H1 (cell line): Measurements from ENCODE around the gene CCDC192. TPM values are rescaled to one million over a fixed set of nuclear protein-coding genes. Genes with fewer than 3 reads are reported as not detected.

Experiments used
- CTCF ChIA-PET: fragments of 300-600 bp; sonication (Branson Sonifier 250); formaldehyde crosslinking; loops from one replicate; lab custom pipeline; 2021; ENCODE audit not compliant: partially characterized antibody; lab: Charles Lee
- POLR2A ChIA-PET: fragments of 300-600 bp; sonication (Branson Sonifier 250); formaldehyde crosslinking; loops from one replicate; lab custom pipeline; 2021; ENCODE audit warnings: inconsistent platforms; ENCODE audit not compliant: partially characterized antibody; lab: Charles Lee
- DNase-seq, 2 experiments: peaks; one replicate each; pipeline versions ENCODE4 v3.0.0 to v3.0.0-alpha.2; 2010 to 2022; ENCODE audit warnings: low spot score in 2 of 2, low read depth in 1 of 2, mixed read lengths in 1 of 2
- FAIRE-seq: peaks from 2 replicates; lab custom pipeline; 2011; peaks lifted over from hg19 to GRCh38; lab: Jason Lieb, UNC
- H2AFZ ChIP-seq: 2 replicates; pipeline ENCODE4 v1.8.1; 2012; ENCODE audit warnings: low read length, inconsistent platforms
- H2AK5ac ChIP-seq: 2 replicates; pipeline ENCODE4 v1.6.1; 2013; ENCODE audit warnings: low read depth, low read length
- H2BK120ac ChIP-seq: replicated peaks from 2 replicates; pipeline ENCODE3; 2013; ENCODE audit warnings: low read depth, low read length, inconsistent platforms
- H2BK12ac ChIP-seq: 2 replicates; pipeline ENCODE4 v1.6.1; 2013; ENCODE audit warnings: low read depth, low read length
- H2BK15ac ChIP-seq: 2 replicates; pipeline ENCODE4 v1.6.1; 2013; ENCODE audit warnings: low read length
- H2BK20ac ChIP-seq: 2 replicates; pipeline ENCODE4 v1.6.1; 2013; ENCODE audit warnings: low read length
- H2BK5ac ChIP-seq: 2 replicates; pipeline ENCODE4 v1.6.1; 2013; ENCODE audit warnings: low read depth, low read length
- H3K14ac ChIP-seq: 2 replicates; pipeline ENCODE4 v1.6.1; 2013; ENCODE audit warnings: inconsistent platforms; ENCODE audit not compliant: insufficient read length
- H3K18ac ChIP-seq: 2 replicates; pipeline ENCODE4 v1.6.1; 2013; ENCODE audit warnings: low read length; ENCODE audit errors: extremely low read depth
- H3K23ac ChIP-seq: 2 replicates; pipeline ENCODE4 v1.6.1; 2013; ENCODE audit warnings: inconsistent platforms; ENCODE audit not compliant: insufficient read length
- H3K23me2 ChIP-seq: 2 replicates; pipeline ENCODE4 v1.6.1; 2013; ENCODE audit warnings: low read depth, low read length
- H3K27ac ChIP-seq: 2 replicates; pipeline ENCODE4 v1.6.1; 2011; ENCODE audit warnings: low read depth, low read length, inconsistent platforms
- H3K27me3 ChIP-seq, 4 experiments: replicated peaks in 1 of 4; 1 replicate in 1 of 4; 2 replicates in 3 of 4; pipeline versions ENCODE4 v1.6.1 to v1.8.1; 2011 to 2013; ENCODE audit warnings: low read length in 3 of 4, mild to moderate bottlenecking in 3 of 4, inconsistent platforms in 2 of 4, mixed read lengths in 2 of 4, moderate library complexity in 1 of 4; ENCODE audit not compliant: control insufficient read depth in 3 of 4, insufficient read depth in 3 of 4; ENCODE audit errors: extremely low read depth in 1 of 4
- H3K36me3 ChIP-seq, 4 experiments: 2 replicates each; pipeline versions ENCODE4 v1.6.1 to v1.8.1; 2011 to 2013; ENCODE audit warnings: mild to moderate bottlenecking in 4 of 4, low read length in 3 of 4, moderate library complexity in 2 of 4, control low read depth in 1 of 4, inconsistent platforms in 1 of 4; ENCODE audit not compliant: insufficient read depth in 4 of 4, control insufficient read depth in 2 of 4
- H3K4ac ChIP-seq: replicated peaks from 2 replicates; pipeline ENCODE3; 2013; ENCODE audit warnings: low read length, low read depth, mixed read lengths, inconsistent platforms; ENCODE audit not compliant: insufficient read length
- H3K4me1 ChIP-seq, 4 experiments: replicated peaks in 1 of 4; 1 replicate in 1 of 4; 2 replicates in 3 of 4; pipeline versions ENCODE4 v1.6.1 to v1.8.1; 2011 to 2013; ENCODE audit warnings: low read length in 3 of 4, inconsistent platforms in 2 of 4, mixed read lengths in 1 of 4; ENCODE audit not compliant: insufficient read depth in 4 of 4, control insufficient read depth in 3 of 4
- H3K4me2 ChIP-seq, 2 experiments: 2 replicates each; pipeline versions ENCODE4 v1.6.1 to v1.8.1; 2011 to 2013; ENCODE audit warnings: low read depth in 2 of 2, low read length in 2 of 2, control low read depth in 1 of 2, inconsistent platforms in 1 of 2, mild to moderate bottlenecking in 1 of 2; ENCODE audit not compliant: insufficient read depth in 1 of 2
- H3K4me3 ChIP-seq, 4 experiments: fragments of 200-600, 300-600 bp in 1 of 4; sonication (generic), shearing (Covaris generic), sonication (Bioruptor Twin) in 1 of 4; 2 replicates each; pipeline versions ENCODE4 v1.5.1 to v1.8.1; 2011 to 2016; ENCODE audit warnings: low read length in 4 of 4, low read depth in 3 of 4, control low read depth in 2 of 4, inconsistent platforms in 2 of 4, mild to moderate bottlenecking in 2 of 4, mixed read lengths in 1 of 4, moderate library complexity in 1 of 4; ENCODE audit not compliant: insufficient read depth in 2 of 4; ENCODE audit errors: extremely low read depth in 1 of 4
- H3K56ac ChIP-seq: replicated peaks from 2 replicates; pipeline ENCODE3; 2013; ENCODE audit warnings: low read depth, mild to moderate bottlenecking, mixed read lengths, low read length, inconsistent platforms; ENCODE audit not compliant: insufficient read length
- H3K79me1 ChIP-seq: 2 replicates; pipeline ENCODE4 v1.6.1; 2013; ENCODE audit warnings: low read depth, low read length, control low read depth
- H3K79me2 ChIP-seq, 2 experiments: 2 replicates each; pipeline versions ENCODE4 v1.6.1 to v1.8.1; 2012 to 2013; ENCODE audit warnings: low read length in 2 of 2, mild to moderate bottlenecking in 2 of 2, inconsistent platforms in 1 of 2; ENCODE audit not compliant: insufficient read depth in 2 of 2, control insufficient read depth in 1 of 2
- H3K9ac ChIP-seq, 4 experiments: replicated peaks in 1 of 4; 1 replicate in 1 of 4; 2 replicates in 3 of 4; pipeline versions ENCODE4 v1.6.1 to v1.8.1; 2011 to 2013; ENCODE audit warnings: low read depth in 3 of 4, low read length in 3 of 4, control low read depth in 2 of 4, mild to moderate bottlenecking in 2 of 4, moderate library complexity in 2 of 4, inconsistent platforms in 1 of 4; ENCODE audit errors: extremely low read depth in 1 of 4
- H3K9me3 ChIP-seq, 2 experiments: 2 replicates each; pipeline versions ENCODE4 v1.6.1 to v1.8.1; 2012 to 2013; ENCODE audit warnings: mild to moderate bottlenecking in 2 of 2, moderate library complexity in 2 of 2, control low read depth in 1 of 2, inconsistent platforms in 1 of 2, low read depth in 1 of 2, low read length in 1 of 2, mixed read lengths in 1 of 2; ENCODE audit not compliant: insufficient read depth in 2 of 2
- H4K20me1 ChIP-seq, 2 experiments: replicated peaks in 1 of 2; 2 replicates each; pipeline versions ENCODE3 to v1.8.1; 2011 to 2013; ENCODE audit warnings: inconsistent platforms in 2 of 2, low read length in 2 of 2, mild to moderate bottlenecking in 1 of 2; ENCODE audit not compliant: insufficient read depth in 2 of 2, control insufficient read depth in 1 of 2
- H4K5ac ChIP-seq: 2 replicates; pipeline ENCODE4 v1.6.1; 2013; ENCODE audit warnings: low read length, low read depth, mixed read lengths, inconsistent platforms; ENCODE audit not compliant: insufficient read length
- H4K8ac ChIP-seq: 2 replicates; pipeline ENCODE4 v1.8.0; 2013; ENCODE audit warnings: mild to moderate bottlenecking, moderate library complexity, low read length, inconsistent platforms; ENCODE audit not compliant: insufficient read depth; ENCODE audit errors: extremely low read depth
- H4K91ac ChIP-seq: replicated peaks from 2 replicates; pipeline ENCODE3; 2013; ENCODE audit warnings: low read length, mixed read lengths, inconsistent platforms; ENCODE audit not compliant: insufficient read length
- RBBP5 ChIP-seq: IDR thresholded peaks from 2 replicates; pipeline ENCODE4 v1.7.1; 2012; ENCODE audit warnings: low read depth, mild to moderate bottlenecking, inconsistent platforms, low read length, moderate library complexity, borderline replicate concordance
- TEAD4 ChIP-seq: IDR thresholded peaks from 2 replicates; pipeline ENCODE4 v1.6.1; 2012; ENCODE audit warnings: low read depth, low read length, inconsistent platforms, mixed read lengths
- WGBS, 2 experiments: shearing (Covaris generic) in 1 of 2; methylation state at CpG; one replicate each; pipeline versions ENCODE4 v1.1.6 to v1.1.7; 2013 to 2015; ENCODE audit warnings: low lambda C conversion rate in 2 of 2, mixed read lengths in 2 of 2, inconsistent platforms in 1 of 2, low coverage in 1 of 2, missing lambda C conversion rate in 1 of 2; ENCODE audit not compliant: insufficient replicate concordance in 2 of 2, insufficient coverage in 1 of 2, insufficient read length in 1 of 2; ENCODE audit errors: extremely low coverage in 1 of 2, missing lambda C conversion rate in 1 of 2; 5-methylcytosine and 5-hydroxymethylcytosine counted together
- polyA plus RNA-seq, 7 experiments: library from polyadenylated mRNA; depleted of rRNA in 3 of 7; stranded (reverse) in 5 of 7; unstranded in 2 of 7; fragments of >200 nt in 5 of 7; fragments of 200-250 nt in 2 of 7; gene quantifications; 1 replicate in 5 of 7; 2 replicates in 1 of 7; 4 replicates in 1 of 7; pipeline versions ENCODE4 v1.2.1 to v1.2.3, GENCODE V29; 2011 to 2013; ENCODE audit warnings: missing spikeins in 2 of 7, mixed read lengths in 2 of 7
- total RNA-seq: library from RNA; stranded (reverse); fragmentation: NEBNext Ultra II Directional; extraction: Animal tissue kit (Norgen Biotek cat#: 25700); gene quantifications from 2 replicates; pipeline ENCODE4 v1.2.1, GENCODE V29; 2021

CCDC192 gene
- total and polyA plus RNA-seq, 2 of the 8 experiments (the other 6 are each of a cell fraction or from before 2014, with no cell fraction given): 0.61 TPM; not detected in 1

GRCh38 chr5:127944125-127944524, 240.9 kb downstream of the CCDC192 start:
- no peak for DNase-seq
- no peak for FAIRE-seq
- no peak overlapping the region for H2AK5ac ChIP-seq

More at GRCh38 chr5:127944125-127944524, 240.9 kb downstream of the CCDC192 start:
- peaks cover 0 to 3% (median 0%) of the 10 kb centered on the region in 4 experiments; a peak in 2 of 7 replicates for H3K4me1 ChIP-seq
- POLR2A ChIA-PET: no interaction called here
- no peaks in the 10 kb centered on the region for H3K23me2 ChIP-seq
- no peak overlapping the region for H2BK15ac ChIP-seq
- no peak overlapping the region for H3K14ac ChIP-seq
- no peak overlapping the region for H2BK5ac ChIP-seq
- peaks cover 0 to 1% (median 0%) of the 10 kb centered on the region in 4 experiments; a peak in 2 of 7 replicates for H3K27me3 ChIP-seq
- H4K20me1 ChIP-seq: no peaks in the 10 kb centered on the region
- no peak overlapping the region for H4K8ac ChIP-seq
- H2BK12ac ChIP-seq: no peak overlapping the region
- no peak overlapping the region for H3K56ac ChIP-seq
- H2BK120ac ChIP-seq: no peak overlapping the region
- H3K4me3 ChIP-seq: no peak overlapping the region
- TF ChIP-seq TEAD4 (peak; percentile 60), RBBP5 (no peak)
- no peak overlapping the region for H3K23ac ChIP-seq
- no peak overlapping the region for H3K4ac ChIP-seq
- H3K18ac ChIP-seq: no peak overlapping the region
- no peaks in the 10 kb centered on the region for H3K36me3 ChIP-seq
- H4K91ac ChIP-seq: no peak overlapping the region
- H2AFZ ChIP-seq: no peak overlapping the region
- no peaks in the 10 kb centered on the region for H3K79me2 ChIP-seq
- H3K9me3 ChIP-seq: no peaks in the 10 kb centered on the region
- no peak overlapping the region for H3K27ac ChIP-seq
- H3K9ac ChIP-seq: no peak overlapping the region
- H2BK20ac ChIP-seq: no peak overlapping the region
- H3K4me2 ChIP-seq: no peak overlapping the region
- 88% methylated on average over 5 of the region's 5 CpGs; no CpG with 5 or more reads in 1 of the 2 experiments for WGBS, 2 experiments
- H3K79me1 ChIP-seq: no peaks in the 10 kb centered on the region
- H4K5ac ChIP-seq: no peak overlapping the region
- CTCF ChIA-PET: interaction anchor here (0.9 kb wide), 1 partner anchor 35 kb away, joined by 5 read pairs; no protein-coding TSS in a partner anchor
